ENCODE results near the gene F13A1.

GRCh38 chr6:6317825-6318733 lies 2.4 kb downstream of the F13A1 start:
- TF ChIP-seq, protein P1, sequence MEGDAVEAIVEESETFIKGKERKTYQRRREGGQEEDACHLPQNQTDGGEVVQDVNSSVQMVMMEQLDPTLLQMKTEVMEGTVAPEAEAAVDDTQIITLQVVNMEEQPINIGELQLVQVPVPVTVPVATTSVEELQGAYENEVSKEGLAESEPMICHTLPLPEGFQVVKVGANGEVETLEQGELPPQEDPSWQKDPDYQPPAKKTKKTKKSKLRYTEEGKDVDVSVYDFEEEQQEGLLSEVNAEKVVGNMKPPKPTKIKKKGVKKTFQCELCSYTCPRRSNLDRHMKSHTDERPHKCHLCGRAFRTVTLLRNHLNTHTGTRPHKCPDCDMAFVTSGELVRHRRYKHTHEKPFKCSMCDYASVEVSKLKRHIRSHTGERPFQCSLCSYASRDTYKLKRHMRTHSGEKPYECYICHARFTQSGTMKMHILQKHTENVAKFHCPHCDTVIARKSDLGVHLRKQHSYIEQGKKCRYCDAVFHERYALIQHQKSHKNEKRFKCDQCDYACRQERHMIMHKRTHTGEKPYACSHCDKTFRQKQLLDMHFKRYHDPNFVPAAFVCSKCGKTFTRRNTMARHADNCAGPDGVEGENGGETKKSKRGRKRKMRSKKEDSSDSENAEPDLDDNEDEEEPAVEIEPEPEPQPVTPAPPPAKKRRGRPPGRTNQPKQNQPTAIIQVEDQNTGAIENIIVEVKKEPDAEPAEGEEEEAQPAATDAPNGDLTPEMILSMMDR (IDR thresholded peaks at IDR 0.05) = no peak
- no peak for TF ChIP-seq POLR2A (IDR thresholded peaks at IDR 0.05)

Measured in testis (tissue), 2 donors.